Activated naive CD4-positive, alpha-beta T cell treated with anti-CD3 and anti-CD28 coated beads, Interleukin-2, amount 50 U/mL, for 24 hours (primary cell): ENCODE data around the gene AGFG2.

ENCODE experiments used
- H3K27ac Mint-ChIP-seq: one replicate; pipeline ENCODE4 v1.8.0; 2021; ENCODE audit warnings: mild to moderate bottlenecking, mixed read lengths
- H3K27me3 Mint-ChIP-seq: one replicate; pipeline ENCODE4 v1.8.0; 2021; ENCODE audit warnings: mixed read lengths
- H3K36me3 Mint-ChIP-seq: one replicate; pipeline ENCODE4 v1.8.0; 2021; ENCODE audit warnings: mixed read lengths
- H3K4me1 Mint-ChIP-seq: one replicate; pipeline ENCODE4 v1.8.0; 2021; ENCODE audit warnings: mixed read lengths
- H3K4me3 Mint-ChIP-seq: one replicate; pipeline ENCODE4 v1.8.0; 2021; ENCODE audit warnings: mild to moderate bottlenecking, mixed read lengths
- H3K9me3 Mint-ChIP-seq: one replicate; pipeline ENCODE4 v1.8.0; 2021; ENCODE audit warnings: mixed read lengths

Gene AGFG2

DNA sequence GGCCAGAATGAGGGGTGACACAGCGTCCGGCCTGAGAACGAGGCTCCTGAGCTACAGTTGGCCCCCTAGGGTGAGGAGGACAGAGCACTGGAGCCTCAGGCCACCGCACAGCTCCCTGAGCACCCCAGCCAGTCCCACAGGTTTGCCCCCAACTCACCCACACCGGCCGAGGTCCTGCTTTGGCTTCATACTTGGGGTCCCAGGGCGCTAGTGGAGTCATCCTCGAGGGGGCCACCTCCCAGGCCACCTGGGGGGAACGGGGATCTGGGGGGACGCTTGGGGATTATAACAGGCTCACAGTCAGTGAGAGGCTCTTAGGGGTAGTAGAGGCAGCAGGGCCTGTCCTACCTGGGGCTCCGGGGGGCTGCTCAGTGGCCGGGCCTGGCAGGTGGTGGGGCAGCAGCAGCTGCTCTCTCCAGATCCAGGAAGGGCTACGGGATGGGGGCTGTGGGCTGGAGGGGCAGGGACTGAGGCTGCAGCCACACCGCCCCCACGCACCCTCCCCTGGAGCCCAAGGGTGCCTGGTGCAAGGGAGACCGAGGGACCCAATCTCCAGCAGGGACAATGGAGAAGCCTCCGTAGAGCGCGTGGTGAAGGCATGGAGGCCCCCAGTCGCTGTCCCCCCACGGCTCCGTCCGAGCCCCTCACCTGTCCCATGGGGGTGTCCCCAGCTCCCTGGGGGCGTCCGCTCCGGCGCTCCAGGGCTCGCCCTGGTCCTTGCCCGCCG is 34.1 kb downstream of the AGFG2 start:
- Mint-ChIP-seq H3K9me3 (no peaks in the 10 kb centered on the region), H3K27me3 (no peaks in the 10 kb centered on the region), H3K4me3 (no peak overlapping the region), H3K27ac (no peak overlapping the region), H3K4me1 (peaks cover 21% of the 10 kb centered on the region), H3K36me3 (peaks cover 3% of the 10 kb centered on the region)

DNA sequence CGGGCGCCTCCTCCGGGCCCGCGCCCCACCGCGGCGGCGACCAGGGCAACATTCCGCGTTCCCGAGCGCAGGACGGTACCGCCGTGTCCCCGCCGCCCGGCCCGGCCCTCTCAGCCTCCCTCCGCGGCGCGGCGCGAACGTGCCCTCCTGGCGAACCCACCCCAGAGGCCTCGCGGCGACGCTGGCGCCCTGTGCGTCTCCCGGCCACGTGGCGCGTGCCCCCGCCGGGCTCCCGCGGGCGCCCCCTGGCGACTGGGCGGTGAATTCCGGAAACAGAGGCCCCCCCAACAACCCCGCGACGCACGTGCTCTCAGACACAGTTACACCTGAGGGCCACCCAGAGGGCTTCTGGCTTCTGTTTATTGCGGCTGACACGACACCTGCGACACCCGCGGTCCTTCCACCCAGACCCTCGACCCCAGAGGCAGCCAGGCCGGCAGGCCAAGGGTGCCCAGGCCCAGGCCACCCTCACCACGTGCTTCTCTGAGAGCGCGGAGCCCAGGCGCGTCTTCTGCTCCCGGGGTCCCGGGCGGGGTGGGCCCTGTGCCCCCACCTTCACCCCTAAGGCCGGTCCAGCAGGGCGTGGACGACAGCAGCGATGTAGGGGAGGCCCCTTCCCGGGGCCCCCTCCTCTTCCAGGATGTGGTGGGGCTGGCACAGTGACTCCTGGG is 34.8 kb downstream of the AGFG2 start, which contains the start of gene SAP25:
SAP25 (minus strand) TSS at position 210 of the 671 bp plus-strand sequence; CDS start at position 52, 158 bp downstream.
- Mint-ChIP-seq H3K27me3 (no peaks in the 10 kb centered on the region), H3K4me3 (no peak within 1 kb of the TSS), H3K36me3 (peaks cover 3% of the 10 kb centered on the region), H3K27ac (no peak within 1 kb of the TSS), H3K9me3 (no peaks in the 10 kb centered on the region), H3K4me1 (peaks cover 17% of the 10 kb centered on the region)

DNA sequence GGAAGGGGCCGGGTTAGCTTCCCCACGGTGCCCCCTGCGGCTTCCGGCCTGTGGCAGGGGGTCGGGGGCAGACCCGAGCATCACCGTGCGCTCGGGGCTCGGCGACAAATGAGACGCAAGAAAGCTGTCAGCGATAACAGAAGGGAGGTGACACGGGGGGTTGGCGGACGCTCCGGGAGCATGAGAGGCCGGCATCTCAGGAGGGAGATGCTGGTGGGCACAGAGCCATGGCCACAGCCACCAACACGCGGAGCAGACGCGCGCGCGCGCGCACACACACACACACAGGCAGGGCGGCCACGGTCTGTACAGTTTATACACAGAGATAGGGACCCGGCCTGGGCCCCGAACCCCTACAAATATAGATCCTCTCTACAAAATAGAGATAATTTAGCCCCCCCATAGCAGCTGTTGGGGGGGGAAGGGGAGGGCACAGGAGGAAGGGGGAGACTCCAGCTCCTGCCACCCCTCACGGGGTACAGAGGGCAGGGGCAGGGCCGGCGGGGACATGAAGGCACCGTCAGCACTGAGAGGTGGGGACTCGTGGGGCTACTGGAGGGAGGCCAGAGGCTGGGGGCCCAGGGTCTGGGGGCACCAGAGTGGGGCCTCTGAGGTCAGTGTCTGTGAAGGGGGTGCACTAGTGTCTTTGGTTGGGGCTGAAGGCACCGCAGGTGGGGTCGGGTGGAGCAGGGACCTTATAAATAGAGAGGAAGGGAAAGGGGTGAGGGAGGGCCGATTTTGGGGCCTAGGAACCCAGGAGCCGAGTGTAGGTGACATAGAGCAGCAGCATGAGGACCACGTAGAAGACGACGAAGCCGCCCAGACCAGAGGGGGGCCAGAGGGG is 35.6 kb downstream of the AGFG2 start:
- Mint-ChIP-seq H3K36me3 (peaks cover 4% of the 10 kb centered on the region), H3K4me1 (peaks cover 10% of the 10 kb centered on the region), H3K9me3 (no peaks in the 10 kb centered on the region), H3K4me3 (no peak overlapping the region), H3K27ac (no peak overlapping the region), H3K27me3 (no peaks in the 10 kb centered on the region)

DNA sequence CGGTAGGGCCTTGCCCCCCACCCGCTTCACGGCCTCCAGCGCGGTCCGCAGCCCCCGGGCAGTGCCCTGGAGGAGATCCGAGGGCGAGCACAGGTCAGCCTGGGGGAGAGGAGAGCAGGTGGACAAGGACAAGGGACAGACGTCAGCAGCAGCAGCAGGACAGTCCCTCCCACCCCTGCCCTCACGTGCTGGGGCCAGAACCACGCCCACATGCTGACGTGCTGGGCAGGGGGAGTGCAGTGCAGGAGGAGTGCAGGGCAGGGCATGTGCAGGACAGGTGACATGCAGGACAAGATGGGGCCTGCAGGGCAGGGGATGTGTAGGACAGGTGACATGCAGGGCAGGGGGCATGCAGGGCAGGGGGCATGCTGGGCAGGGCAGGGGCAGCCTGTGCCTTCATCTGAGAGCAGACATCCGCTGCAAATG is 36.2 kb downstream of the AGFG2 start:
- Mint-ChIP-seq H3K27ac (no peak overlapping the region), H3K9me3 (no peaks in the 10 kb centered on the region), H3K27me3 (no peaks in the 10 kb centered on the region), H3K4me3 (no peak overlapping the region), H3K36me3 (peaks cover 5% of the 10 kb centered on the region), H3K4me1 (peaks cover 12% of the 10 kb centered on the region)

DNA sequence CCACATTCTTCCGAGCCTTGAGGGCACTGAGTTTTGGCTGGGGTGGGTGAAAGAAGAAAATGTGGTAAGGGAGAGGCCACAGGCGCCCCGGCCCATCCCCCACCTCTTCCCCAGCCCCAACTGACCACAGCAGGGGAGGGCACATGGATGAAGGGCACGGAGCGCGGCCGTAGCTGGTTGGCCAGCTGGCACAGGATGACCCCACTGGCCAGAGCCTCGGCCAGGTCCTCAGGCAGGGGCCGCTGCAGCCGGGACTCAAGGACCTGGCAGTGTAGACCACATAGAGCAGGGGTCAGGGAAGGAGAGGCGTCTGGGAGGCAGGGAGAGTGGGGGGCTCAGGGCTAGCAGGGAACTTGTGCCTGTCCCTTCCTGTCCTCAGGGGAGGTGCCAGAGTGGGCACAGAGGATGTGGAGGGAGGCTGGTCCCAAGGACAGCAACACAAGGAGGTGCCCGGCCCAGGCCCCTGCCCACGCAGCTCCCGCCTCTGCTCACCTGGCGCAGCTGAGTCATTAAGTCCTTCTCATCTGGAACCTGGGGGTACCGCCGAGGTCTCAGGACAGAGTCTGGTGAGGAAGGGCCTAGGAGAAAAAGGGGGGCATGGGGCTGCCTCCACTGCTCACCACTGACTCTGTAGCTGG is 36.9 kb downstream of the AGFG2 start:
- Mint-ChIP-seq H3K36me3 (peaks cover 5% of the 10 kb centered on the region), H3K27ac (no peak overlapping the region), H3K4me3 (no peak overlapping the region), H3K9me3 (no peaks in the 10 kb centered on the region), H3K27me3 (no peaks in the 10 kb centered on the region), H3K4me1 (peaks cover 12% of the 10 kb centered on the region)

DNA sequence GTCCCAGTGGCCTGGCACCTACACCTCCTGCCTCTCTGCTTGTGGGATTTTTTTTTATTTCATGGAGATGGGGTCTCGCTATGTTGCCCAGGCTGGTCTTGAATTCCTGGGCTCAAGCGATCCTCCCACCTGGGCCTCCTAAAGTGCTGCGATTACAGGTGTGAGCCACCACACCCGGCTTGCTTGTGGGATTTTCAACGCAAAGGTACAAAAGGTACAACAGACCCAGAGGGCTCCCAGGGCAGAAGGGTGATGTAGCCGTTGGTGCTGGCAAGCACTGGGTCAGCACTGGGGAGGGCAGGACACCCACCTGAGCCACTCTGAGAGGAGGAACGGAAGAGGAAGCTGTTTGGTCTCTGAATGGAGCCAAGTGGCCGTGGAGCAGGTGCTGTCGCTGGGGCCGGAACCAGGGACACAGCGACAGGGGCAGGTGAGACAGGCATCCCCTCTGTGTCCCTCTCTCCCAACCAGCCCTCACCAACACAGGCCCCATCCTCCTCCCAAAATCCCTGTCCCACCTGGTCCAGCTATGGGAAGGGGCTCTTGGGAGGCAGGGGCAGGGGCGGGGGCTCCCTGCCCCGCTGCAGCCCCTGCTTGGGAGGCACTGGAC is 37.5 kb downstream of the AGFG2 start:
- Mint-ChIP-seq H3K27ac (no peak overlapping the region), H3K4me3 (no peak overlapping the region), H3K4me1 (peaks cover 15% of the 10 kb centered on the region), H3K36me3 (peaks cover 5% of the 10 kb centered on the region), H3K9me3 (no peaks in the 10 kb centered on the region), H3K27me3 (no peaks in the 10 kb centered on the region)

DNA sequence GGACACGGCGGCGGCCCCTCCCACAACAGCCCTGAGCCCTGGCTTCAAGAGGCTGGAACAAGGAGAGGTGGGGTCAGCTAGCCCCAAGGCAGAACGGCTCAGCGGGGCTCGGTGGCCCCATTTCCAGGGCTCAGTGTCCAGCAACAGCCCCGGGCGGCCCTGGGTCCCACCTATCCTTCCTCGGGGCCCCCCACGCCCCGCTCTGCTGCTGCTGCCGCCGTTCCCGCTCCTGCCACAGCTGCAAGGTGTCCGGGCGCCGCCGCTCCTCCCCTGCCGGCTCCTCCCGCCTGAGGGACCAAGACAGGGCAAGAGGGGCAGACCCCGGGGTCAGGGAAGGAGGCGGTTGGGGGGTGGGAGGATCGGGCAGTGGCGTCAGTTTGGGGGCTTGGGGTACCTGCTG is 38.1 kb downstream of the AGFG2 start:
- Mint-ChIP-seq H3K27me3 (no peaks in the 10 kb centered on the region), H3K36me3 (peaks cover 5% of the 10 kb centered on the region), H3K9me3 (no peaks in the 10 kb centered on the region), H3K4me1 (peaks cover 11% of the 10 kb centered on the region), H3K27ac (no peak overlapping the region), H3K4me3 (no peak overlapping the region)

DNA sequence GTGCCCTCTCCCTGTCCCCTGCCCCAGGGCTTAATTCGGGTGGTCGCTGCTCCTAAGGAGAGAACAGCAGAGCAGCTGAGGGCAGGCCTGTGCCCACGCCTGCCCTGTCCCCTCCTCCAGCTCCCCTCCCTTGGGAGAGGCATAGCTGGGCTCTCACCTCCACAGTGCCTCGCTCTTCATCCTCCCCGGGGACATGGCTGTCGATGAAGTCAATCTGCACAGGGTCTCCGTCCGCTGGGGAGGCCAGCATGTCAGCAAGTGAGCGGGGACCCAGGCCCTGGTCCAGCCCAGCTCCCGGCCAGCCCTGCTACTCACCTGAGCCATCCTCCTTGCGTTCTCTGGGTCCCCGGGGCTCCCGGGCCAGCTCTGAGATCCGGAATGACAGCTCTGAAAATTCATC is 38.5 kb downstream of the AGFG2 start:
- Mint-ChIP-seq H3K27ac (no peak overlapping the region), H3K4me3 (no peak overlapping the region), H3K4me1 (peaks cover 12% of the 10 kb centered on the region), H3K36me3 (peaks cover 5% of the 10 kb centered on the region), H3K27me3 (no peaks in the 10 kb centered on the region), H3K9me3 (no peaks in the 10 kb centered on the region)

DNA sequence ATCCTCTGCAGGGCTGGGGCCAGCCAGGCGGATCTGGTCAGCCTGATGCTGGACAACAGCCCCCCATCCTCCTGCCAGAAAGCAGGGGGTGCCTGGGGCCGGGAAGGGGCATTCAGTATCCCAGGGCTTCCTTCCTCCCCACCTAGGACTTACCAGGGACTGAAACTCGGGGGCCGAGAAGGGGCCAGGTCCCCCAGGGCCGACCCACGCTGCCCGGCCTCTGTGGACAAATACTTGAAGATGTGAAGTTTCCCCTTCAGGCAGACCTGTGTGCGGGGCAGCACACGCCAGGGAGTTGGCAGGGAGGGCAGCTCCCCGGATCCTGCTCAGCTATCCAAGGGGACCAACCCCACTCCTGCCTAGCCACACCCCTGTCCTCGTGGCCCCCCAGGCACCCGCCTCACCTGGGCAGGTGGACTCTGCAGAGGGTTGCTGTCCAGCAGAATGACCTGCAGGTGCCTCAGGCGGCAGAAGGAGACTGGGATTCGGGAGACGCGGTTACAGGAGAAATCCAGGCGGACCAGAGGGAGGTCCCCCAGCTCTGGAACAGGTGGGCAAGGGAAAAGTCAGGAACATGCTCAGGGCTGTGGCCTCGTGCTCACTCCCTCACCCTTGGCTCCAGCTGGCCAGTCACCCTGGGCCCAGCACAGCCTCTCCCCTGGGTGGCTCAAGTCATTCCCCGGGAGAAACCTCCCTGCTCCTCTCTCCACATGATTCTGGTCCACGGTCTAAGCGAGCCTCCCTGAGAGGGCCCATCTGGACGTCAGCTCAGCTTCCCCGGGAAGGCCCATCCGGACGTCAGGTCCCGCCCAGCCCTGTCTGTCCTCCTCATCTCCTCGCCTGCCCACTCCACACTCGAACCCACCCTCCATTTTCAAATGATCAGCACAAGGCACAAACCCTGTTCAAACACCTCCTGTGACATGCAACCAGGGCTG is 39.5 kb downstream of the AGFG2 start:
- Mint-ChIP-seq H3K27ac (no peak overlapping the region), H3K4me1 (peaks cover 20% of the 10 kb centered on the region), H3K4me3 (no peak overlapping the region)

DNA sequence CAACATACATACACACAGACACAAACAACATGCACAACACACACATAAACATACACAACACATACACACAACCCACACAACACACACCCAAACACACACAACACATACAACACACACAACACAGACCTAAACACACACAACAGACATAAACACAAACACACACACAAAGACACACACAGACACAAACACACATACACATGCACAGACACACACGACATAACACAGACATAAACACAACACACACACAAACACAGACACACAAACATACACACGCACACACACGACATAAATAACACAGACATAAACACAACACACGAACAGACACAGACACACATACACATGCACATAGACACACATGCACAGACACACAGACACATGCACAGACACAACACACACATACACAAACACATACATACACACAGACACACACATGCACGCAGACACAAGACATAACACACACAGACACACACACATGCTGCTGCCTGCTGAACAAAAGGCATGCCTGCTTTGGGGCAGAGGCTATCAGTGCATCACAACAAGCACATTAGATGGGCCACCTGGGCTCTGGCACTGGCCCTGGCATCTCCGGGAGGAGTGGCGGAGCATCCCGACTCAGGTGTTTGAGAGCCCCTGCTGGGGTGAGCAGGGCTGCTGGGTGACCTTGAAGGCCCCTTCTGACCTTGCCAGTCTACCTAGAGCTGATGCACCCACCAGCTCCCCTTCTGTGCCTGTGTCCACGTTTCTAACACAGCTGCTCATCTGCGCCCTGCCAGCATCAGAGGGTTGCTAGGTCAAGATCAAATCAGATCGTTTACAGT is 41.7 kb downstream of the AGFG2 start:
- Mint-ChIP-seq H3K27me3 (no peaks in the 10 kb centered on the region), H3K36me3 (peaks cover 5% of the 10 kb centered on the region), H3K9me3 (no peaks in the 10 kb centered on the region), H3K4me3 (no peak overlapping the region), H3K4me1 (peaks cover 39% of the 10 kb centered on the region), H3K27ac (no peak overlapping the region)

More for the DNA sequence above, 39.5 kb downstream of the AGFG2 start:
- no peaks in the 10 kb centered on the region for H3K27me3 Mint-ChIP-seq
- no peaks in the 10 kb centered on the region for H3K9me3 Mint-ChIP-seq
- peaks cover 5% of the 10 kb centered on the region for H3K36me3 Mint-ChIP-seq

DNA sequence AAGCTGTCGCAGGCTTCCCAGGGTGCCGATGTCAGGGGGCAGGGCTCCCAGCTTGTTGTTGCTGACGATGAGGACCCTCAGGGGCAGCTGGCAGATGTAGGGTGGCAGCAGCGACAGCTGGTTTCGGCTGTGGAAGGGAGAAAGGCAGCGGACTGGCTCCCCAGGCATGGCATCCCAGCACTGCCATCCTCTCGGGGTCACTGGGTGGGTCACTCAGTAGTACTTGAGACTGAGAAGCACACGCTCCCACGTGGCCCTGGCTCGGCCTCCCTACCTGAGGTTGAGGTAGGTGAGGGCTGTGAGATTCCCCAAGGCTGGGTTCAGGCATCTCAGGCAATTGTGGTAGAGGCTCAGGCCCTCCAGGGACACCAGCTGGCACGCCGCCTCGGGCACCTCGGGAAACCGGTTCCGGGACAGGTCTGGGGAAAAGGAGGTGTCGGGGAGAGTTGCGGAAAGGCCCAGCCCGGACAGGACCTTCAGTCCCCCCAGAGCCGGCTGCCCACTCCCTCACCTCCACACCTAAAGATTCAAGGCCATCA is 43.1 kb downstream of the AGFG2 start:
- Mint-ChIP-seq H3K4me1 (peaks cover 43% of the 10 kb centered on the region), H3K9me3 (no peaks in the 10 kb centered on the region), H3K27ac (peak overlapping the region; percentile 69), H3K36me3 (peaks cover 3% of the 10 kb centered on the region), H3K27me3 (no peaks in the 10 kb centered on the region), H3K4me3 (peak overlapping the region; percentile 57)

DNA sequence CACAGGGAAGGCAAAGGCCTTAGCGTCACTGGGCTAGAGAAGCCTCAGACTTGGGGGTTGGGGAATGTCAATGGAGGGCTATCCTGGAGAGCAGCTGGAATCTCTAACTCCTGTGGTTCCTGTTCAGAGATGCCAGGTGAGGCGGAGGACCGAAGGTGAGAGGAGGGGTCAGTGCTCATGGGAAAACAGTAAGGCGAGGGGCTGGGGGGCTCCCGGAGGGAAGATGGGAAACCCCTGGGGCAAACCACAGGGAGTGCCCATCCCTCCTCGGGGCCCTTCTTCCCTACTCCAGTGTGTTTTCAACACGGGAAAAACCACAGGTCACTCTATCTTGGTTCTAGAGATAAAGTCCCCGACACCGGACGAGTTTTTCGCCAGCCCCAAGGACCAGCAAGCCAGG is 43.6 kb downstream of the AGFG2 start:
- Mint-ChIP-seq H3K27ac (peak overlapping the region; percentile 69), H3K27me3 (no peaks in the 10 kb centered on the region), H3K4me1 (peaks cover 43% of the 10 kb centered on the region), H3K36me3 (peaks cover 3% of the 10 kb centered on the region), H3K9me3 (no peaks in the 10 kb centered on the region), H3K4me3 (peak overlapping the region; percentile 57)
